Mesenchymal stem cell (in vitro differentiated cells and primary cell): ENCODE results near the gene LDHAL6B.
A peak's percentile ranks its signal among the peaks of the same experiment; 100 is the strongest.

ENCODE experiments used
- DNase-seq: peaks from one replicate; pipeline ENCODE4 v3.0.0-alpha.2; 2013
- H2AFZ ChIP-seq: one replicate; pipeline ENCODE4 v1.6.1; 2013; ENCODE audit warnings: low read depth, mild to moderate bottlenecking, control low read depth, inconsistent platforms, low read length, moderate library complexity
- H2AK5ac ChIP-seq: 2 replicates; pipeline ENCODE4 v1.6.1; 2013; ENCODE audit warnings: low read length, moderate library complexity, mild to moderate bottlenecking, inconsistent platforms; ENCODE audit not compliant: severe bottlenecking
- H2BK120ac ChIP-seq: one replicate; pipeline ENCODE4 v1.6.1; 2013; ENCODE audit warnings: low read depth, mild to moderate bottlenecking, inconsistent platforms, low read length, moderate library complexity
- H2BK12ac ChIP-seq, 2 experiments: one replicate each; pipeline ENCODE4 v1.6.1; 2013; ENCODE audit warnings: inconsistent platforms in 2 of 2, low read length in 2 of 2, mild to moderate bottlenecking in 2 of 2, moderate library complexity in 2 of 2, control low read depth in 1 of 2
- H2BK15ac ChIP-seq: one replicate; pipeline ENCODE4 v1.6.1; 2013; ENCODE audit warnings: mild to moderate bottlenecking, low read depth, inconsistent platforms; ENCODE audit not compliant: poor library complexity, severe bottlenecking
- H2BK5ac ChIP-seq: 2 replicates; pipeline ENCODE4 v1.6.1; 2013; ENCODE audit warnings: low read depth, mild to moderate bottlenecking, low read length, control low read depth, inconsistent platforms; ENCODE audit not compliant: poor library complexity, severe bottlenecking
- H3K14ac ChIP-seq, 2 experiments: one replicate each; pipeline ENCODE4 v1.6.1; 2013; ENCODE audit warnings: inconsistent platforms in 2 of 2, low read length in 2 of 2, control low read depth in 1 of 2, mild to moderate bottlenecking in 1 of 2, moderate library complexity in 1 of 2
- H3K18ac ChIP-seq, 2 experiments: one replicate each; pipeline ENCODE4 v1.6.1; 2013; ENCODE audit warnings: inconsistent platforms in 2 of 2, low read length in 2 of 2, control low read depth in 1 of 2, low read depth in 1 of 2, mild to moderate bottlenecking in 1 of 2
- H3K23ac ChIP-seq, 2 experiments: one replicate each; pipeline ENCODE4 v1.6.1; 2013; ENCODE audit warnings: inconsistent platforms in 2 of 2, low read length in 2 of 2, mild to moderate bottlenecking in 2 of 2, moderate library complexity in 2 of 2, control low read depth in 1 of 2
- H3K27ac ChIP-seq: 2 replicates; pipeline ENCODE4 v1.5.1; 2013; ENCODE audit warnings: mild to moderate bottlenecking, moderate library complexity, low read length, control low read depth, inconsistent platforms; ENCODE audit not compliant: poor library complexity, severe bottlenecking
- H3K27me3 ChIP-seq, 2 experiments: 2 replicates each; pipeline versions ENCODE4 v1.6.1 to v1.7.0; 2013; ENCODE audit warnings: low read length in 2 of 2, mild to moderate bottlenecking in 2 of 2, moderate library complexity in 2 of 2, control low read depth in 1 of 2, inconsistent platforms in 1 of 2; ENCODE audit not compliant: control insufficient read depth in 1 of 2, insufficient read depth in 1 of 2
- H3K36me3 ChIP-seq, 2 experiments: 2 replicates each; pipeline versions ENCODE4 v1.6.1 to v1.7.0; 2013; ENCODE audit warnings: low read length in 2 of 2, control low read depth in 1 of 2, inconsistent platforms in 1 of 2, low read depth in 1 of 2, mild to moderate bottlenecking in 1 of 2; ENCODE audit not compliant: insufficient read depth in 2 of 2, control insufficient read depth in 1 of 2
- H3K4ac ChIP-seq, 2 experiments: one replicate each; pipeline ENCODE4 v1.6.1; 2013; ENCODE audit warnings: inconsistent platforms in 2 of 2, low read length in 2 of 2, mild to moderate bottlenecking in 2 of 2, moderate library complexity in 2 of 2, control low read depth in 1 of 2, low read depth in 1 of 2
- H3K4me1 ChIP-seq: 2 replicates; pipeline ENCODE4 v1.6.1; 2013; ENCODE audit warnings: low read depth, low read length, control low read depth; ENCODE audit not compliant: control insufficient read depth, insufficient read depth
- H3K4me2 ChIP-seq: 2 replicates; pipeline ENCODE4 v1.6.1; 2013; ENCODE audit warnings: low read length, mild to moderate bottlenecking, inconsistent platforms; ENCODE audit not compliant: poor library complexity, severe bottlenecking
- H3K4me3 ChIP-seq, 2 experiments: 2 replicates each; pipeline versions ENCODE4 v1.5.1 to v1.7.0; 2013; ENCODE audit warnings: low read length in 2 of 2, mild to moderate bottlenecking in 2 of 2, control low read depth in 1 of 2, low read depth in 1 of 2; ENCODE audit not compliant: insufficient read depth in 1 of 2
- H3K79me1 ChIP-seq: replicated peaks from 2 replicates; pipeline ENCODE4 v1.6.1; 2013; ENCODE audit warnings: mild to moderate bottlenecking, control low read depth, low read length, inconsistent platforms; ENCODE audit not compliant: poor library complexity, severe bottlenecking
- H3K9ac ChIP-seq: 2 replicates; pipeline ENCODE4 v1.7.0; 2013; ENCODE audit warnings: mild to moderate bottlenecking, low read length, moderate library complexity
- H3K9me3 ChIP-seq: 2 replicates; pipeline ENCODE4 v1.7.0; 2013; ENCODE audit warnings: mild to moderate bottlenecking, low read length; ENCODE audit not compliant: control insufficient read depth
- H4K8ac ChIP-seq: one replicate; pipeline ENCODE4 v1.6.1; 2013; ENCODE audit warnings: inconsistent platforms, mild to moderate bottlenecking, low read length, moderate library complexity
- H4K91ac ChIP-seq: one replicate; pipeline ENCODE4 v1.6.1; 2013; ENCODE audit warnings: mild to moderate bottlenecking, low read length, inconsistent platforms
- WGBS: methylation state at CpG from one replicate; pipeline ENCODE4 v1.1.7; 2013; ENCODE audit warnings: mixed read lengths; 5-methylcytosine and 5-hydroxymethylcytosine counted together

LDHAL6B gene

DNA sequence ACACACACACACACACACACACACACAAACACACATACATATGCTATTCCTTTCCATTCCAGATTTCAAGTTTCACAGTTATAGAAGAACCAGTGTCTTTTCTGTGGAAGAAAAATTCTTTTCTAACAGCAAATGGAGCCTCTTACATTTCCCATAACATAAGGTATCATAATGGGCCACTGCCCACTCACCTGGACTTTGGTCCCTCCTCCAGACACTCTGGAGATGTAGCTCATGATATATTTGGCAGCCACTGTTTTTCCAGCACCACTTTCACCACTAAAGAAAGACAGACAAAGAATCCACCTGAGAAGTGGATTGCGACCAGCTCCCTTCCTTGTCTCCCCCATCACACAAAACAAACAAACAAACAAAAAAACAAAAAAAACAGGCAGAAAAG, 29.8 kb downstream of the LDHAL6B start:
- Histone ChIP-seq H3K79me1 (peaks cover 22% of the 10 kb centered on the region), H3K4ac (no peak overlapping the region), H3K9ac (no peak overlapping the region), H2BK12ac (no peak overlapping the region), H2BK15ac (no peak overlapping the region), H2BK120ac (peak overlapping the region; percentile 15), H2AK5ac (no peak overlapping the region), H4K91ac (no peak overlapping the region), H3K36me3 (peaks cover 9 to 71% of the 10 kb centered on the region in 2 experiments), H3K27me3 (no peaks in the 10 kb centered on the region), H2BK5ac (no peak overlapping the region), H3K4me2 (no peak overlapping the region), H4K8ac (no peak overlapping the region), H3K9me3 (no peaks in the 10 kb centered on the region), H2AFZ (no peak overlapping the region), H3K4me1 (peaks cover 6% of the 10 kb centered on the region), H3K27ac (no peak overlapping the region), H3K23ac (no peak overlapping the region), H3K14ac (no peak overlapping the region), H3K4me3 (no peak overlapping the region), H3K18ac (no peak overlapping the region)
- 100% methylated on average over 1 of the region's 1 CpG for WGBS
- no peak for DNase-seq

DNA sequence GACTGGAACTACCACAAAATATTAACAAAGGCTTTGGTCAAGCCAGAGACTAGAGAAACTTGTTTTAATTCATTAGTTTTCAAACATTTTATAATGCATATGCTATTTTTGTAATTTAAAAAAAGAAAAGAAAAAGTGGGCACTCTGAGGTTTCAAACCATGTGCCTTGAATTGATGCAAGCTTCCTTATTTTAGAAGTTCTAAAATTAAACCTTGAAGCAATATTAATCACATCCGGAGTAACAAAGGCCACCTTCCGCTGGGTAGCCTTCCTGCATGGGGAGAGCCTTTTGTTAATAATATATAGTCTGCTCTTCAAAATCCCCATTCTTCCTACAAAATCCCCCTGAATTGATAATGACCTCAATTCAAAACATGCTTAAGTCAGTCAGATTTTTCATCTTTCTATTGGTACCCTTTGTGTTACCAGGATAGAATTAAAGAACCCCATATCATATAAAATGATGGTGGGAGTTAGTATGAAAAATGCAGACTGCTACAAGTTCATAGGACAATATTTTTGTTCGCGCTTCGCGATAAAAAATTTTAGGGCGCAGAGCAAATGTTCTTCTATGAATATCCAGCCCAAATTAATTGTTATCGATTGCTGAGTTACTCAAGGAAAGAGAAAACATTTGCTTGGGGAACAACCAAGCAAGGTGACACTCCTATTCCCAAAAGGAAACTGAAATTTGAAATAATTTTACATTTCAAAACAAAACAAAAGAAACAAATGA, 30.6 kb downstream of the LDHAL6B start:
- Histone ChIP-seq H2AK5ac (no peak overlapping the region), H3K4ac (no peak overlapping the region), H2BK15ac (no peak overlapping the region), H3K14ac (no peak overlapping the region), H2AFZ (no peak overlapping the region), H4K91ac (no peak overlapping the region), H3K4me1 (peaks cover 2% of the 10 kb centered on the region), H3K4me3 (no peak overlapping the region), H3K4me2 (no peak overlapping the region), H2BK5ac (no peak overlapping the region), H3K9ac (no peak overlapping the region), H3K79me1 (peaks cover 20% of the 10 kb centered on the region), H3K23ac (no peak overlapping the region), H3K9me3 (no peaks in the 10 kb centered on the region), H3K18ac (no peak overlapping the region), H3K27me3 (no peaks in the 10 kb centered on the region), H4K8ac (no peak overlapping the region), H3K36me3 (peaks cover 5 to 67% of the 10 kb centered on the region in 2 experiments), H2BK12ac (no peak overlapping the region), H2BK120ac (no peak overlapping the region), H3K27ac (no peak overlapping the region)
- no peak for DNase-seq
- WGBS = 97% methylated on average over 6 of the region's 8 CpGs

DNA sequence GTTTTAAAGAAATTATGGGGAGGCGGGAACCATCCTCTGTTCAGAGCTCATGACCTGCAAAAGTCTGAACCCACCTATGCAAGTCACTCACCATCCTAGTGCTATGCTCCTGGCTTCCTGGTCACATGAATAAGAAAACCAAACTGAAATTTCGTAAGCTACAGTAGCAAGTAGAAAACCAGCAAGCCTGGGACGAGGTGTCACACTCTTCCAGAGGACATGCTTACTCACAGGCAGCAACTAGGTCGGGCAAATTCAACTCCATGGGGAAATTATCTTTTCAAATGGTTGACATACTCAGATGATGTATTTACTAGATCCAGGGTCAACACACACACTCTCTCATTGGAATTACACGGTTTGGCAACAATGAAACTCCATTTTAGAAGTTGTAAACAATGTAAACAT, 31.3 kb downstream of the LDHAL6B start:
- Histone ChIP-seq H3K4ac (peak overlapping the region in 1 of 2 experiments; percentile 41), H3K4me2 (no peak overlapping the region), H4K8ac (no peak overlapping the region), H3K23ac (no peak overlapping the region), H3K4me3 (no peak overlapping the region), H3K18ac (peak overlapping the region in 1 of 2 experiments; percentile 16), H3K9ac (no peak overlapping the region), H3K36me3 (peaks cover 5 to 73% of the 10 kb centered on the region in 2 experiments), H3K27me3 (no peaks in the 10 kb centered on the region), H3K27ac (no peak overlapping the region), H3K14ac (no peak overlapping the region), H2AK5ac (no peak overlapping the region), H2BK5ac (no peak overlapping the region), H2BK120ac (no peak overlapping the region), H2BK12ac (no peak overlapping the region), H2BK15ac (no peak overlapping the region), H2AFZ (no peak overlapping the region), H3K9me3 (no peaks in the 10 kb centered on the region), H3K79me1 (peaks cover 22% of the 10 kb centered on the region), H4K91ac (no peak overlapping the region), H3K4me1 (peaks cover 1% of the 10 kb centered on the region)
- WGBS = 82% methylated on average over 4 of the region's 5 CpGs
- peak; percentile 60 for DNase-seq

DNA sequence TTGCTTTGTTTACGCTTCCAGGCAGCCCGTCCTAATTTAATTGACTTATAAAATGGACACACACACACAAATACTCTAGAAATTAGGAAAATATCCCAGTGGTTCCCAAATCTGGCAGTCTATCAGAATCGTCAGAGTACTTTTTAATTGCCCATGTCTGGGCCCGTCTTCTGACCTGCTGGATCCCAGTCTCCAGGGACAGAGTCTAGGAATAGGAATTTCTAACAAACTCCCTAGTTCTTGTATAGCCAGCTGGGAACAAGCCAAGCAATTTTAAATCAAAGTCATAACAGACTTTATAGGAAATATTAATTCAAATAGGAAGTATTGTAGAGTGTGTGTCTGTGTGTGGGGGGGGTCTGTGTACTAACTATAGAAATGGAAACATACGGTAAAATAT, 33.4 kb downstream of the LDHAL6B start:
- H2BK12ac ChIP-seq = no peak overlapping the region
- no peak overlapping the region for H2AK5ac ChIP-seq
- H3K4ac ChIP-seq = no peak overlapping the region
- no peaks in the 10 kb centered on the region for H3K27me3 ChIP-seq
- H2BK5ac ChIP-seq = no peak overlapping the region
- 74% methylated on average over 5 of the region's 5 CpGs for WGBS
- H4K91ac ChIP-seq = no peak overlapping the region
- no peak overlapping the region for H3K23ac ChIP-seq
- H4K8ac ChIP-seq = no peak overlapping the region
- no peak overlapping the region for H3K27ac ChIP-seq
- H3K9me3 ChIP-seq = no peaks in the 10 kb centered on the region
- H3K4me2 ChIP-seq = no peak overlapping the region
- no peak for DNase-seq
- no peak overlapping the region for H2AFZ ChIP-seq
- H3K14ac ChIP-seq = no peak overlapping the region
- no peak overlapping the region for H3K9ac ChIP-seq
- H3K4me3 ChIP-seq = no peak overlapping the region
- H3K36me3 ChIP-seq = peaks cover 3 to 82% of the 10 kb centered on the region in 2 experiments
- H3K4me1 ChIP-seq = peaks cover 6% of the 10 kb centered on the region
- H3K79me1 ChIP-seq = peaks cover 21% of the 10 kb centered on the region
- no peak overlapping the region for H3K18ac ChIP-seq
- H2BK120ac ChIP-seq = no peak overlapping the region
- H2BK15ac ChIP-seq = no peak overlapping the region
